OCI-LY1 (cell line): ENCODE results near the gene MLH3.
"Not testable (repeated sequence)": the region's sequence is repeated elsewhere in the genome, so short reads cannot be mapped to it uniquely, and the experiment has no call there.

ENCODE experiments used
- EZH2 ChIP-seq: fragments of 200-600 bp; sonication (generic), shearing (Covaris generic); IDR thresholded peaks from 2 replicates; pipeline ENCODE4 v1.8.0; 2017; ENCODE audit warnings: borderline replicate concordance, mixed run types, mild to moderate bottlenecking, antibody characterized with exemption, low read length, moderate library complexity, mixed read lengths
- TF ChIP-seq, protein P1 (sequence below): fragments of 200-600 bp; sonication (generic), shearing (Covaris generic); IDR thresholded peaks from 2 replicates; pipeline ENCODE4 v1.5.1; 2017; ENCODE audit warnings: mild to moderate bottlenecking, antibody characterized with exemption, low read length, moderate library complexity, mixed read lengths

DNA sequence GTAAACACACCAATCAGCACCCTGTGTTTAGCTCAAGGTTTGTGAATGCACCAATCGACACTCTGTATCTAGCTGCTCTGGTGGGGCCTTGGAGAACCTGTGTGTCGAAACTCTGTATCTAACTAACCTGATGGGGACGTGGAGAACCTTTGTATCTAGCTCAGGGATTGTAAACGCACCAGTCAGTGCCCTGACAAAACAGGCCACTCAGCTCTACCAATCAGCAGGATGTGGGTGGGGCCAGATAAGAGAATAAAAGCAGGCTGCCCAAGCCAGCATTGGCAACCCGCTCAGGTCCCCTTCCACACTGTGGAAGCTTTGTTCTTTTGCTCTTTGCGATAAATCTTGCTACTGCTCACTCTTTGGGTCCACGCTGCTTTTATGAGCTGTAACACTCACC is 55.5 kb downstream of the MLH3 start:
- TF ChIP-seq, protein P1, sequence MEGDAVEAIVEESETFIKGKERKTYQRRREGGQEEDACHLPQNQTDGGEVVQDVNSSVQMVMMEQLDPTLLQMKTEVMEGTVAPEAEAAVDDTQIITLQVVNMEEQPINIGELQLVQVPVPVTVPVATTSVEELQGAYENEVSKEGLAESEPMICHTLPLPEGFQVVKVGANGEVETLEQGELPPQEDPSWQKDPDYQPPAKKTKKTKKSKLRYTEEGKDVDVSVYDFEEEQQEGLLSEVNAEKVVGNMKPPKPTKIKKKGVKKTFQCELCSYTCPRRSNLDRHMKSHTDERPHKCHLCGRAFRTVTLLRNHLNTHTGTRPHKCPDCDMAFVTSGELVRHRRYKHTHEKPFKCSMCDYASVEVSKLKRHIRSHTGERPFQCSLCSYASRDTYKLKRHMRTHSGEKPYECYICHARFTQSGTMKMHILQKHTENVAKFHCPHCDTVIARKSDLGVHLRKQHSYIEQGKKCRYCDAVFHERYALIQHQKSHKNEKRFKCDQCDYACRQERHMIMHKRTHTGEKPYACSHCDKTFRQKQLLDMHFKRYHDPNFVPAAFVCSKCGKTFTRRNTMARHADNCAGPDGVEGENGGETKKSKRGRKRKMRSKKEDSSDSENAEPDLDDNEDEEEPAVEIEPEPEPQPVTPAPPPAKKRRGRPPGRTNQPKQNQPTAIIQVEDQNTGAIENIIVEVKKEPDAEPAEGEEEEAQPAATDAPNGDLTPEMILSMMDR: not testable (repeated sequence)
- not testable (repeated sequence) for TF ChIP-seq EZH2
